AG04450 (cell line): Measurements from ENCODE around the gene AP2A2. TPM values are rescaled to one million over a fixed set of nuclear protein-coding genes. Genes with fewer than 3 reads are reported as not detected.

ENCODE experiments used
- CTCF ChIA-PET: fragments of 300-600, 350-600 bp; formaldehyde crosslinking; extraction: SDS; loops from one replicate; lab custom pipeline; 2022; ENCODE audit warnings: antibody characterized with exemption, inconsistent platforms; lab: Charles Lee
- POLR2A ChIA-PET: fragments of 350-600 bp; formaldehyde crosslinking; extraction: SDS; loops from one replicate; lab custom pipeline; 2021; ENCODE audit warnings: antibody characterized with exemption, inconsistent platforms; lab: Yijun Ruan, JAX
- DNase-seq: peaks from one replicate; pipeline ENCODE4 v3.0.0-alpha.2; 2011; ENCODE audit warnings: low read depth, low spot score
- H3K27ac ChIP-seq: one replicate; pipeline ENCODE4 v1.5.1; 2012; ENCODE audit warnings: low read depth, low read length, control low read depth
- H3K27me3 ChIP-seq: one replicate; pipeline ENCODE4 v1.6.0; 2012; ENCODE audit warnings: low read length; ENCODE audit not compliant: control insufficient read depth, insufficient read depth
- H3K4me3 ChIP-seq: 2 replicates; pipeline ENCODE4 v1.5.1; 2011; ENCODE audit warnings: mild to moderate bottlenecking, low read depth, low read length, control low read depth
- H3K9me3 ChIP-seq: 2 replicates; pipeline ENCODE4 v1.5.1; 2012; ENCODE audit warnings: low read length; ENCODE audit not compliant: control insufficient read depth, insufficient read depth
- CTCF ChIP-seq: IDR thresholded peaks from 2 replicates; pipeline ENCODE4 v1.5.1; 2011; ENCODE audit warnings: low read depth, low read length, control low read depth, inconsistent platforms
- polyA plus RNA-seq: library from polyadenylated mRNA; depleted of rRNA; stranded (reverse); fragments of >200 nt; gene quantifications from 2 replicates; pipeline ENCODE4 v1.2.3, GENCODE V29; 2011

Gene AP2A2
- polyA plus RNA-seq, 1 experiment = 54.2 TPM

- CTCF ChIA-PET = no interaction called here
- no peak for DNase-seq
- H3K4me3 ChIP-seq = no peak overlapping the region
- H3K27me3 ChIP-seq = no peaks in the 10 kb centered on the region
- H3K27ac ChIP-seq = no peak overlapping the region
- no peaks in the 10 kb centered on the region; the same call in 1 of the 2 replicates for H3K9me3 ChIP-seq
- POLR2A ChIA-PET = no interaction called here
- no peak for TF ChIP-seq CTCF
Observed at GRCh38 chr11:987671-988070, 62.0 kb downstream of the AP2A2 start.

GRCh38 chr11:990101-990500 is 64.4 kb downstream of the AP2A2 start:
- POLR2A ChIA-PET = no interaction called here

GRCh38 chr11:991034-991433 is 65.4 kb downstream of the AP2A2 start:
- POLR2A ChIA-PET = no interaction called here
- no peak overlapping the region for H3K27ac ChIP-seq
- H3K4me3 ChIP-seq = no peak overlapping the region
- no peak for DNase-seq
- no peaks in the 10 kb centered on the region; the same call in 1 of the 2 replicates for H3K9me3 ChIP-seq
- no peaks in the 10 kb centered on the region for H3K27me3 ChIP-seq
- CTCF ChIA-PET = interaction anchor here (0.6 kb wide), 1 partner anchor 47 kb away, joined by 4 read pairs; no protein-coding TSS in a partner anchor
- TF ChIP-seq CTCF = no peak

More at GRCh38 chr11:990101-990500, 64.4 kb downstream of the AP2A2 start:
- no peaks in the 10 kb centered on the region; the same call in 1 of the 2 replicates for H3K9me3 ChIP-seq
- DNase-seq = no peak
- H3K27me3 ChIP-seq = no peaks in the 10 kb centered on the region
- TF ChIP-seq CTCF = no peak
- H3K27ac ChIP-seq = no peak overlapping the region
- CTCF ChIA-PET = no interaction called here
- no peak overlapping the region for H3K4me3 ChIP-seq

GRCh38 chr11:991711-992307 is 66.1 kb downstream of the AP2A2 start:
- H3K9me3 ChIP-seq = no peaks in the 10 kb centered on the region; the same call in 1 of the 2 replicates
- no peak for DNase-seq
- ChIA-PET CTCF (no interaction called here), POLR2A (no interaction called here)
- no peaks in the 10 kb centered on the region for H3K27me3 ChIP-seq
- no peak overlapping the region for H3K27ac ChIP-seq
- no peak overlapping the region for H3K4me3 ChIP-seq
- TF ChIP-seq CTCF = no peak

- no peak for DNase-seq
- Histone ChIP-seq H3K27ac (no peak overlapping the region), H3K27me3 (no peaks in the 10 kb centered on the region), H3K4me3 (no peak overlapping the region), H3K9me3 (no peaks in the 10 kb centered on the region; the same call in 1 of the 2 replicates)
- TF ChIP-seq CTCF = no peak
- CTCF ChIA-PET = no interaction called here
- POLR2A ChIA-PET = no interaction called here
Observed at GRCh38 chr11:992577-992976, 66.9 kb downstream of the AP2A2 start.
